CD8-positive, alpha-beta memory T cell (primary cell): ENCODE measurements around the gene NECTIN1. TPM values are rescaled to one million over a fixed set of nuclear protein-coding genes. Genes with fewer than 3 reads are reported as not detected.
A peak's percentile ranks its signal among the peaks of the same experiment; 100 is the strongest.

Experiments
- CTCF ChIA-PET: fragments of 350-600 bp; sonication (Branson Sonifier 250); formaldehyde crosslinking; loops from one replicate; lab custom pipeline; 2021; ENCODE audit warnings: antibody characterized with exemption; lab: Charles Lee
- POLR2A ChIA-PET: fragments of 350-600 bp; sonication (Branson Sonifier 250); formaldehyde crosslinking; loops from one replicate; lab custom pipeline; 2021; ENCODE audit warnings: antibody characterized with exemption; lab: Charles Lee
- DNase-seq, 5 donors: peaks; one replicate each; pipeline versions ENCODE4 v3.0.0 to v3.0.0-alpha.2; 2020 to 2022; ENCODE audit warnings: mixed read lengths in 1 of 5
- H3K27ac ChIP-seq: one replicate; pipeline ENCODE4 v1.7.0; 2013; ENCODE audit warnings: low read depth, mild to moderate bottlenecking, low read length, moderate library complexity
- H3K27me3 ChIP-seq: 2 replicates; pipeline ENCODE4 v1.7.0; 2013; ENCODE audit warnings: low read length, mild to moderate bottlenecking; ENCODE audit not compliant: insufficient read depth, poor library complexity, severe bottlenecking
- H3K36me3 ChIP-seq: 2 replicates; pipeline ENCODE4 v1.7.0; 2013; ENCODE audit warnings: mild to moderate bottlenecking, low read length, moderate library complexity; ENCODE audit not compliant: insufficient read depth
- H3K4me1 ChIP-seq: 2 replicates; pipeline ENCODE4 v1.7.0; 2013; ENCODE audit warnings: mild to moderate bottlenecking, low read length, moderate library complexity; ENCODE audit not compliant: insufficient read depth
- H3K4me3 ChIP-seq: 2 replicates; pipeline ENCODE4 v1.7.0; 2013; ENCODE audit warnings: mild to moderate bottlenecking, low read length
- H3K9me3 ChIP-seq: 2 replicates; pipeline ENCODE4 v1.7.0; 2013; ENCODE audit warnings: mild to moderate bottlenecking, low read length
- H3K27ac Mint-ChIP-seq, 8 donors: one replicate each; pipeline ENCODE4 v1.8.0; 2020 to 2021; ENCODE audit warnings: mixed read lengths in 8 of 8, mild to moderate bottlenecking in 6 of 8, inconsistent platforms in 3 of 8, moderate library complexity in 3 of 8
- H3K27me3 Mint-ChIP-seq, 2 donors: one replicate each; pipeline ENCODE4 v1.8.0; 2020 to 2021; ENCODE audit warnings: mixed read lengths in 2 of 2, mild to moderate bottlenecking in 1 of 2, moderate library complexity in 1 of 2
- H3K36me3 Mint-ChIP-seq, 3 donors: one replicate each; pipeline ENCODE4 v1.8.0; 2020 to 2021; ENCODE audit warnings: mixed read lengths in 3 of 3, inconsistent platforms in 1 of 3, mild to moderate bottlenecking in 1 of 3
- H3K4me1 Mint-ChIP-seq, 3 donors: one replicate each; pipeline ENCODE4 v1.8.0; 2020 to 2021; ENCODE audit warnings: mixed read lengths in 3 of 3, inconsistent platforms in 1 of 3, mild to moderate bottlenecking in 1 of 3
- H3K4me3 Mint-ChIP-seq, 7 donors: one replicate each; pipeline ENCODE4 v1.8.0; 2020 to 2021; ENCODE audit warnings: mixed read lengths in 7 of 7, mild to moderate bottlenecking in 6 of 7, moderate library complexity in 4 of 7, inconsistent platforms in 2 of 7
- H3K9me3 Mint-ChIP-seq, 5 donors: one replicate each; pipeline ENCODE4 v1.8.0; 2020 to 2022; ENCODE audit warnings: mixed read lengths in 5 of 5, mild to moderate bottlenecking in 3 of 5, moderate library complexity in 2 of 5, inconsistent platforms in 1 of 5
- polyA plus RNA-seq: library from polyadenylated mRNA; unstranded; fragments of 300-500 nt; fragmentation: Illumina TruSeq; gene quantifications from one replicate; pipeline ENCODE4 v1.2.3, GENCODE V29; 2021
- total RNA-seq, 2 experiments: library from RNA; stranded (reverse); gene quantifications; one replicate each; pipeline ENCODE4 v1.2.3, GENCODE V29; 2021

Gene NECTIN1
- total and polyA plus RNA-seq, 3 experiments from 2014 or later = 0.35 to 3.8 (median 3.0) TPM

GRCh38 chr11:119672597-119672996, 56.4 kb downstream of the NECTIN1 start:
- H3K4me3 Mint-ChIP-seq = no peak overlapping the region
- ChIA-PET POLR2A (no interaction called here), CTCF (no interaction called here)
- H3K27me3 ChIP-seq = no peaks in the 10 kb centered on the region
- no peaks in the 10 kb centered on the region for H3K4me1 ChIP-seq
- no peak for DNase-seq
- H3K27ac Mint-ChIP-seq = peak overlapping the region in 1 of 8 donors; percentile 9
- peaks cover 0 to 1% of the 10 kb centered on the region in 2 donors for H3K27me3 Mint-ChIP-seq
- H3K4me1 Mint-ChIP-seq = peaks cover 0 to 7% (median 7%) of the 10 kb centered on the region in 3 donors
- H3K9me3 Mint-ChIP-seq = no peaks in the 10 kb centered on the region
- H3K4me3 ChIP-seq = no peak overlapping the region
- no peaks in the 10 kb centered on the region for H3K36me3 Mint-ChIP-seq
- H3K36me3 ChIP-seq = no peaks in the 10 kb centered on the region
- no peaks in the 10 kb centered on the region for H3K9me3 ChIP-seq
- H3K27ac ChIP-seq = no peak overlapping the region

- ChIA-PET CTCF (no interaction called here), POLR2A (no interaction called here)
- DNase-seq = no peak
- H3K27ac ChIP-seq = no peak overlapping the region
- Mint-ChIP-seq H3K27me3 (peaks cover 0 to 1% of the 10 kb centered on the region in 2 donors), H3K9me3 (no peaks in the 10 kb centered on the region), H3K27ac (no peak overlapping the region), H3K4me1 (peaks cover 0 to 7% (median 7%) of the 10 kb centered on the region in 3 donors), H3K36me3 (no peaks in the 10 kb centered on the region), H3K4me3 (no peak overlapping the region)
- H3K9me3 ChIP-seq = no peaks in the 10 kb centered on the region
- no peaks in the 10 kb centered on the region for H3K4me1 ChIP-seq
- no peaks in the 10 kb centered on the region for H3K27me3 ChIP-seq
- H3K36me3 ChIP-seq = no peaks in the 10 kb centered on the region
- H3K4me3 ChIP-seq = no peak overlapping the region
These were observed 57.4 kb downstream of the NECTIN1 start for GRCh38 chr11:119671561-119672015.

- ChIA-PET POLR2A (no interaction called here), CTCF (no interaction called here)
- Mint-ChIP-seq H3K4me3 (no peak overlapping the region), H3K27ac (no peak overlapping the region), H3K9me3 (no peaks in the 10 kb centered on the region), H3K27me3 (peaks cover 0 to 1% of the 10 kb centered on the region in 2 donors), H3K4me1 (peaks cover 0 to 7% (median 7%) of the 10 kb centered on the region in 3 donors), H3K36me3 (no peaks in the 10 kb centered on the region)
- no peak for DNase-seq
- no peaks in the 10 kb centered on the region for H3K4me1 ChIP-seq
- no peaks in the 10 kb centered on the region for H3K27me3 ChIP-seq
- H3K27ac ChIP-seq = no peak overlapping the region
- H3K4me3 ChIP-seq = no peak overlapping the region
- H3K9me3 ChIP-seq = no peaks in the 10 kb centered on the region
- H3K36me3 ChIP-seq = no peaks in the 10 kb centered on the region
These were observed 57.9 kb downstream of the NECTIN1 start for GRCh38 chr11:119671051-119671450.

DNA sequence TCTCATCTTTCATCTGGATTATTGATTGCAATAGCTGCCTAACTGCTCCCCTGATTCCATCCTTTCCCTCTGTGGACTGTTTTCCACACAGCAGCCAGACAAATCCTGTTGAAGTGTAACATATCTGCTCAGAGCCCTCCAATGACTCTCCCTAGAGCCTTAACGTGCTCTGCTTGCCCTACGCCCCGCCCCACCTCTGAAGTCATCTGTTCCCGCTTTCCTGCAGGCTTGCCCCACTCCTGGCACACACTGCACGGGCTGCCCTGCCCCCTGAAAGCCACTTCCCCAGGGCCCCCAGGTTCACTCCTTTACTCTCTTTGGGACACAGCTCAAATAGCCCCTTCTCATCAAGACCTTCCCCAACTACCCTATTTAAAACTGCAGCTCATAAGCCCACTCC, 59.5 kb downstream of the NECTIN1 start:
- Mint-ChIP-seq H3K36me3 (no peaks in the 10 kb centered on the region), H3K4me3 (no peak overlapping the region), H3K9me3 (no peaks in the 10 kb centered on the region), H3K27me3 (peaks cover 0 to 1% of the 10 kb centered on the region in 2 donors), H3K27ac (no peak overlapping the region), H3K4me1 (peaks cover 0 to 7% (median 7%) of the 10 kb centered on the region in 3 donors)
- Histone ChIP-seq H3K4me3 (no peak overlapping the region), H3K9me3 (no peaks in the 10 kb centered on the region), H3K27me3 (no peaks in the 10 kb centered on the region), H3K27ac (no peak overlapping the region), H3K4me1 (no peaks in the 10 kb centered on the region), H3K36me3 (no peaks in the 10 kb centered on the region)
- POLR2A ChIA-PET = no interaction called here
- DNase-seq = no peak
- CTCF ChIA-PET = no interaction called here

GRCh38 chr11:119668676-119669075, 60.3 kb downstream of the NECTIN1 start:
- no peaks in the 10 kb centered on the region for H3K36me3 ChIP-seq
- no peak overlapping the region for H3K27ac ChIP-seq
- no peak overlapping the region for H3K4me3 ChIP-seq
- Mint-ChIP-seq H3K9me3 (no peaks in the 10 kb centered on the region), H3K4me3 (no peak overlapping the region), H3K27me3 (peaks cover 0 to 2% of the 10 kb centered on the region in 2 donors), H3K4me1 (no peaks in the 10 kb centered on the region), H3K27ac (no peak overlapping the region), H3K36me3 (no peaks in the 10 kb centered on the region)
- no peaks in the 10 kb centered on the region for H3K4me1 ChIP-seq
- POLR2A ChIA-PET = no interaction called here
- no peaks in the 10 kb centered on the region for H3K27me3 ChIP-seq
- DNase-seq = no peak
- H3K9me3 ChIP-seq = no peaks in the 10 kb centered on the region
- CTCF ChIA-PET = no interaction called here

GRCh38 chr11:119666463-119667131, 62.4 kb downstream of the NECTIN1 start:
- Mint-ChIP-seq H3K36me3 (no peaks in the 10 kb centered on the region), H3K9me3 (no peaks in the 10 kb centered on the region), H3K4me3 (no peak overlapping the region), H3K4me1 (no peaks in the 10 kb centered on the region), H3K27ac (no peak overlapping the region), H3K27me3 (peaks cover 0 to 2% of the 10 kb centered on the region in 2 donors)
- POLR2A ChIA-PET = no interaction called here
- CTCF ChIA-PET = interaction anchor here (1.5 to 2.8 kb wide), 3 partner anchors 9 to 442 kb away, joined by 4 to 11 read pairs (median 8); partner anchors contain the start of gene NECTIN1
- H3K9me3 ChIP-seq = no peaks in the 10 kb centered on the region
- H3K36me3 ChIP-seq = no peaks in the 10 kb centered on the region
- no peak overlapping the region for H3K4me3 ChIP-seq
- no peaks in the 10 kb centered on the region for H3K27me3 ChIP-seq
- H3K4me1 ChIP-seq = no peaks in the 10 kb centered on the region
- peak; percentile 30 to 64 (median 37) for DNase-seq
- no peak overlapping the region for H3K27ac ChIP-seq

- Histone ChIP-seq H3K4me1 (no peaks in the 10 kb centered on the region), H3K4me3 (no peak overlapping the region), H3K36me3 (no peaks in the 10 kb centered on the region), H3K9me3 (no peaks in the 10 kb centered on the region), H3K27ac (no peak overlapping the region), H3K27me3 (no peaks in the 10 kb centered on the region)
- Mint-ChIP-seq H3K36me3 (no peaks in the 10 kb centered on the region), H3K27ac (no peak overlapping the region), H3K27me3 (peaks cover 0 to 2% of the 10 kb centered on the region in 2 donors), H3K4me1 (no peaks in the 10 kb centered on the region), H3K4me3 (no peak overlapping the region), H3K9me3 (no peaks in the 10 kb centered on the region)
- ChIA-PET CTCF (interaction anchor here (1.3 to 2.8 kb wide), 3 partner anchors 63 to 502 kb away, joined by 3 to 11 read pairs (median 4); partner anchors contain the start of gene NECTIN1), POLR2A (no interaction called here)
- DNase-seq = no peak
These were observed 62.9 kb downstream of the NECTIN1 start for GRCh38 chr11:119666061-119666460.

DNA sequence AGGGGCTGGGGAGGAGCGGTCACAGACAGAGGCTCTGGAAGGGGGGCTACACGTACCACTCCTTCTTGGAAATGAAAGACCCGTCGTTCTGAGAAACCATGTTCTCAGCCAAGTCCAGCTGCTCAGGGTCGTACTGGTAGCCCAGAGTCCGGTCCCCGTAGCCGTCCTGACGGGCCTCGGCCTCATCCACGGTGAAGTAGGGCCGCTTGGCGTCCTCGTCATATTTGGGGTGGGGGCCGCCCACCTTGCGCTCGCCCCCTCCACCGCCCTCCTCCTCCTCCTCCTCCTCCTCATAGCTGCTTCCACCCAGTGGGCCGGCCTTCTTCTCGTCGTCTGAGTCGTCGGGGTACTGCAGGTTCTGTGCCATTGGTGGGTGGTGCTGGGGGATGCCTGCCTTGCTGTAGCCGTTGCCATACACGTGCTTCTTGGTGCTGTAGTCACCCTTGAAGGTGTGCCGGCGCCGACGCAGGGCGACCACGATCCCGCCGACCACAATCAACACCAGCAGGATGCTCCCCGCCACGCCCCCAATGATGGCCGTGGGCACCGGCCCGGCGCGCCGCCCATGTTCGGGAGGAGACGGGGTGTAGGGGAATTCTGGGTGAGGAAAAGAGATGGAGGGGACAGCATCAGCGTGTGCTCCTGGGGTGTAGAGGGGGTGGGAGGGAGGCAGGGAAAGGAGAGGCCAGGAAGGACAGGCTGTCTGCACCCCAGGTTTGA, 64.1 kb downstream of the NECTIN1 start:
- no peak for DNase-seq
- CTCF ChIA-PET = interaction anchor here (1.3 to 2.8 kb wide), 2 partner anchors 65 to 504 kb away, joined by 3 to 11 read pairs; partner anchors contain the start of gene NECTIN1
- Mint-ChIP-seq H3K9me3 (no peaks in the 10 kb centered on the region), H3K27ac (no peak overlapping the region), H3K36me3 (no peaks in the 10 kb centered on the region), H3K27me3 (peaks cover 2% of the 10 kb centered on the region in 2 donors), H3K4me3 (no peak overlapping the region), H3K4me1 (no peaks in the 10 kb centered on the region)
- no peaks in the 10 kb centered on the region for H3K9me3 ChIP-seq
- no peaks in the 10 kb centered on the region for H3K36me3 ChIP-seq
- POLR2A ChIA-PET = no interaction called here
- no peak overlapping the region for H3K27ac ChIP-seq
- no peak overlapping the region for H3K4me3 ChIP-seq
- no peaks in the 10 kb centered on the region for H3K27me3 ChIP-seq
- no peaks in the 10 kb centered on the region for H3K4me1 ChIP-seq
